Islet of Langerhans (tissue), 1 donor: ENCODE results near the gene NHSL2.
"Not testable (repeated sequence)": the region's sequence is repeated elsewhere in the genome, so short reads cannot be mapped to it uniquely, and the experiment has no call there.

Experiments used
- FAIRE-seq: peaks from one replicate; lab custom pipeline; 2011; peaks lifted over from hg19 to GRCh38; lab: Jason Lieb, UNC

Gene NHSL2

DNA sequence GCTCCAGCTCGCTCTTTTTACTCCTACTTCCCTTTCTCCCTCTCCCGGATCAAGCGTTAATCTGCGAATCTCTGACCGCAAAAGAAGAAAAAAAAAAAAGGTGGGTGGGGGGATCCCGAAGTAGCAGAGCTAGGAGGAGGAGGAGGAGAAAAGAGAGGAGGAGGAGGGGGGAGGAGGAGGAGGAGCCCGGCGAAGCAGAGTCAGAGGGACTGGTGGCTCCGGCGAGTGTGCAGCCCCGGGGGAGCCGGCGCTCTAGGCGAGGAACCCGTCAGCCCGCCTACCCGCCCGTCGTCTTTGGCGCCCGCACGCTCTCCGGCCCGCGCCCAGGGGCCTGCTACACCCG is at the start of gene NHSL2:
Gene NHSL2 (plus strand): TSS at position 203 of the 343 bp plus-strand sequence.
- FAIRE-seq = no peak

DNA sequence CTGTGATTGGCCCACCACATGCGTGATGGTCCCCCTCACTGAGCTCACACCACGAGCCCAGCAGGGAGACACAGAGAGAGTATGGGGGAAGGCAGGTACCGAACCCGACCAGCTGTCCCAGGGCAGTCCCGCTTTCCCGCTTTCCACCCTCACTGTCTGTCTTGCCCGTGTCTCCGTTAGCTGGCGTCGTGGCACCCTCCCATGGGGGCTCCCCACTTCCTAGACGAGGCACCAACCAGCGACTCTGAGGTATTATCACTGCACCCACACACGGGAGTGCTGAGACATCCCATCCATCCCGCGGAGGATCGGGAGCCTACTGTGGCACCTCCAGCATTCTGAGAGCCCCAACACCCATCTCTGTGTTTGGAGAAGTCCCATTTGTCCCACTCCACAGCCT is 43.0 kb upstream of the NHSL2 start:
- FAIRE-seq = no peak

GRCh38 chrX:71869566-71869965 is 41.1 kb upstream of the NHSL2 start:
- FAIRE-seq = not testable (repeated sequence)

DNA sequence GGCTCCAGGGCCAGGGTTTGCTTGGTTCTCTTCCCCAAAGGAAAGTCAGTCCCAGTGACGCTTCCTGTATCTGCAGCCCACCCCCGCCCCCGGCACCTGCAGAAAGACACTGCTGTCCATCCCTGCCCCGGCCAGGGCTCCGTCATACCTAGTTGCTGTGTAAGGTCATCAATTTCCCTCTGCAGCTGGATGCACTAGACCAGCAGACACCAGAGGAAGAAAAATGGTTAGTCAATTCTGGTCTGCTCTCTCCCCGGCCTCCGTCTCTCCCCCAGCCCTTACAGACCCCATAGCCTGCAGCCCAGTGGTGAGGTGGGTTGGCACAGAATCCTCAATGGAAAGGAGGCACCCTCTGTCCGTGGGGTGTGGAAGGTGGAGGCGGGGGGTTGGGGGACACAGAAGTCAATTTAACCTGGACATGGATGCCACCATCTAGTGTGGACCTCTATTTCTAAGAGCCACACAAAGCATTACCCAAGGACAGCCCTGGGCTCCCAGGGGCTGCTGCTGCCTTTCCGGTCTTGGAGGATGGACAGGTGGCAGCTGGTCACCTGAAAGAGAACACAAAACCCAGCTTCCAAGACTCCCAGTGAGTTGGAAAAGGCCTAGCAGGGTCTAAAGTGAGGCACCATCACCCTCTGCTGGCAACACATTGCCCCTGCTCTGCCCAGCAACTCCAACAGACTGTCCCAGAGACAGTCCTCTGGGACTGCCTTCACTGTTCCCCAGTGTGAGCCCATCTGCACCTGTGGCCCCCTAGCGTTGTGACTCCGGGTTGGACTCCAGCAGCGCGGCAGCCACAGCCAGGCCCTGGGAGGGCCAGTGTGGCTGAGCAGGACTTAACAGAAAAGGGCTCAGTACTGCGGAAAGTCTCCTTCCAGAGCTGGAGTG is 40.2 kb upstream of the NHSL2 start:
- no peak for FAIRE-seq

DNA sequence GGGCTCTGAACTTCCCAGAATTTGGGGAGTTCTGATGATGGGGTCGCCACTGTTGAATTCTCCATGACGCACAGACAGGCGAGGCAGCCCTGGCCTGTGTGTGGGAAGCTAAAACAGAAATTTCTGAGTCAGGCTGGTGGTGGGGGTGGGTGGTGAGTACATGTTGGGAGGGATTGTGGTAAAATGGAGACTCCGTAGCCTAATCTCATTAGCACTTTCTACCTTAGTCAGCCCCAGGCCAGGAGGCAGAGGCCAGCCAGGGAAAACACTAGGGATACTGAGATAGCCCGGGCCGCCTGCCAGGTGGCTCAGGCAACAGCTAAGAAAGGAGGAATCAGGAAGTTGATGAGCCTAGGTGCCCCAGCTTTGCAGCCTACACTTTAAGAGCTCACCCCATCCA is 39.3 kb upstream of the NHSL2 start:
- FAIRE-seq = no peak

GRCh38 chrX:71872542-71873458 is 37.8 kb upstream of the NHSL2 start:
- no peak for FAIRE-seq

GRCh38 chrX:71873459-71873833 is 37.2 kb upstream of the NHSL2 start:
- FAIRE-seq = no peak

- not testable (repeated sequence) for FAIRE-seq
Observed at GRCh38 chrX:71876841-71877240, 33.8 kb upstream of the NHSL2 start.

DNA sequence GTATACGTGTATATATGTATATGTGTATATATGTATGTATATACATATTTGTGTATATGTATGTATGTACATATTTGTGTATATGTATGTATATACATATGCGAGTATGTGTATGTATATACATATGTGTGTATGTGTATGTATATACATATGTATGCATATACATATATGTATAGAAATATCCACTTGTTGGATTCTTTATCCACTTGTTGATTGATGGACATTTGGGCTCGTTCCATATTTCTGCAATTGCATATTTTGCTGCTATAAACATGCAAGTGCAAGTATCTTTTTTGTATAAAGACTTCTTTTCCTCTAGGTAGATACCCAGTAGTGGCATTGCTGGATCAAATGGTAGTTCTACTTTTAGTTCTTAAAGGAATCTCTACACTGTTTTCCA is 25.5 kb upstream of the NHSL2 start:
- FAIRE-seq = no peak

DNA sequence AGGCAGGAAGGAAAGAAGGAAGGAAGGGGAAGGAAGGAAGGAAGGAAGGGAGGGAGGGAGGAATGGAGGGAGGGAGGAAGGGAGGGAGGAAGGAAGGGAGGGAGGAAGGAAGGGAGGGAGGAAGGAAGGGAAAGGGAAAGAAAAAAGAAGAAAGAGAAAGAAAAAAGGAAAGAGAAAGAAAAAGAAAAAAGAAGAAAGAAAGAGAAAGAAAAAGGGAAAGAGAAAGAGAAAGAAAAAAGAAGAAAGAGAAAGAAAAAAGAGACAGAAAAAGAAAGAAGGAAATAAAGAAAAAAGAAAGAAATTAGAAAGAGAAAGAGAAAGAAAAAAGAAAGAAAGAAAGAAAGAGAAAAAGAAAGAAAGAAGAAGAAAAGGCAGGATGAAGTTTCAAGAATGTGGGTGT is 15.0 kb upstream of the NHSL2 start:
- no peak for FAIRE-seq

DNA sequence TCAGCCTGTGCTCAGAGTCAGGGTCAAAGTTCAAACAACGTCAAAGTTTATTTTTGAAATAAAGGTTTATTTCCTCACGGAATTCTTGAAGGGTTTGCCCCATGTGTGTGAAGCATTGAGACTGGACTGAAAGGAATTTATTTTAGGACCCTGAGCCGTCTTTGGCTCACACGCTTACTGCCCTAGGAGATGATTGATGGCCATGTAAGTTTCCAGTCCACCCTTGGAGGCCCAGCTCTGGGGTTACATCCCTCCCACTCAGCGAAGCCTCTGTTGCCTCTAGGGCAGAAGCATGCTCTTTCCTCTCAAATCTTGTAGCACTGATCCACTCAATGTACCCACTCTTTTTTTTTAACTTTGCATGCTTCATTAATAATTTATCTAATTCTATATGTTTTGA is 4.5 kb upstream of the NHSL2 start:
- no peak for FAIRE-seq

DNA sequence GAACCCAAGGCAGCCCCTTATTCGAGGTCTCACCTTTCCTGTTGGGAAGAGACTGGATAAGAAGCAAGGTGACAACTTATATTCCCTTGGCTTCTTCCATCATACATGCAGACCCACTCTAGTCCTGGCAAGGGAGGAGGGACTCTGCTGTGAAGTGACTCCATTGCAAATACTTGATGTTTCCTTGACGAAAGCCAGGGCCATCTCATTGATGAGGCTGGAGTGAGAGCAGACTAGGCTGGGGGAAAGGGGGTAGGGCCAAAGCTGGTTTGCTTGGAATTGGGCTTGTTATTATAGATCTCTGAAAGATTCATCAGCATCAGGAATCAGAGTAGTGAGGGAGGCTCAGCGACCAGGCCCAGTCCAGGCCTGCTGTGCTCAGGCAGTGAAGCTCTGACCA is 2.3 kb upstream of the NHSL2 start:
- no peak for FAIRE-seq

- FAIRE-seq = no peak
Observed at GRCh38 chrX:71909956-71910355, 689 bp upstream of the NHSL2 start.

DNA sequence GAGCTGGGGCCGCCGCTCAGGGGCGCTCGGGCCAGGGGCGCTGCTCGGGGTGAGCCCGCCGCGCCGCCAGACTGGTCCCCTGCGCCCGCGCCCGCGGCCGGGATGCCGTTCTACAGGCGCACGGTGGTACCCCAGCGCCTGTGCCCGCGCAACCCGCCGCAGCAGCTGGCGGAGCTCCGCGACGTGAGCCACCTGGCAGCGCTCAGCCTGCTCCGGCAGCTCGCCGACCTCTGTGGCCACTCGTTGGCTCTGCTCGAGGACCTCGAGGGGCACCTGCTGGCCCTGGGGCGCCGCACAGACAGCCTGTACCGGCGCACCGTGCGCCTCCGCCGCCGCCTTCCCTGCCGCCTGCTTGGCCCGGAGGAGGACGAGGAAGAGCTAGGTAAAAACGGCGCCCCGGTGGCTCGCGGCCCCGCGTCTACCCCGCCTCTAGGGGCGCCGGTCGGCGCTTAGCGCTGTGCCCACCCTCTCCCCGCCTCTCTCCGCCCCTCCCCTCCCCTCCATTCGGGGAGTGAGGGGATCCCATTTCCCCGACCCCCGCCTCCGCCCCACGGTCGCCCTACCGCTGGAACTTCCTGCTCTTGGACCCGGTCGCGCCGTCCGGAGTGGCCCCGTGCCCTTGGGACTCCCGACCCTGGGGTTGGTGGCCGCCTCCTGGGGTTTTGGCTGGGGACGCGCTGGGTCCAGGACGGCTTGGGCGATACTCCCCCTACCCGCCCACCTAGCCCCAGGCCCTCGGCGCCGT is 513 bp downstream of the NHSL2 start:
- FAIRE-seq = no peak

GRCh38 chrX:71911731-71912050 is 1.0 kb downstream of the NHSL2 start:
- no peak for FAIRE-seq

DNA sequence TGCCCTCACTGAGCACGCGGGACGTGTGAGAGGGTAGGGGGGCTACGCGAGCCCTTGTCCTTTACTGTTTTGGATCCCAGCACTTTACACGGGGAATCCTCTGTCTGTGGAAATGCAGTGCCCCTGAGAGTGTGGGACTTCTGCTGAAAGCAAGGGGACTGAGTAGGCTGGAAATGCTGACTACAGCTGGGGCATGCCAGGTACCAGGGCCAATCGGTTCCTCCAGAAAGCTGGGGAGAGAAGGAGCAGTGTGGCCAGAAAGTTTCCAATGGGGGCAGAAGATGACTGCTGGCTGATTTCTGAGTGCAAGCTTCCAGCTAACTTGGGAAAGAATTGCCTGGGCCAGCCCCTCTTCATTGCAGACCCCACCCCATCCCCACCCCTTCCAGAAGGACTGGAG is 1.5 kb downstream of the NHSL2 start:
- FAIRE-seq = no peak

DNA sequence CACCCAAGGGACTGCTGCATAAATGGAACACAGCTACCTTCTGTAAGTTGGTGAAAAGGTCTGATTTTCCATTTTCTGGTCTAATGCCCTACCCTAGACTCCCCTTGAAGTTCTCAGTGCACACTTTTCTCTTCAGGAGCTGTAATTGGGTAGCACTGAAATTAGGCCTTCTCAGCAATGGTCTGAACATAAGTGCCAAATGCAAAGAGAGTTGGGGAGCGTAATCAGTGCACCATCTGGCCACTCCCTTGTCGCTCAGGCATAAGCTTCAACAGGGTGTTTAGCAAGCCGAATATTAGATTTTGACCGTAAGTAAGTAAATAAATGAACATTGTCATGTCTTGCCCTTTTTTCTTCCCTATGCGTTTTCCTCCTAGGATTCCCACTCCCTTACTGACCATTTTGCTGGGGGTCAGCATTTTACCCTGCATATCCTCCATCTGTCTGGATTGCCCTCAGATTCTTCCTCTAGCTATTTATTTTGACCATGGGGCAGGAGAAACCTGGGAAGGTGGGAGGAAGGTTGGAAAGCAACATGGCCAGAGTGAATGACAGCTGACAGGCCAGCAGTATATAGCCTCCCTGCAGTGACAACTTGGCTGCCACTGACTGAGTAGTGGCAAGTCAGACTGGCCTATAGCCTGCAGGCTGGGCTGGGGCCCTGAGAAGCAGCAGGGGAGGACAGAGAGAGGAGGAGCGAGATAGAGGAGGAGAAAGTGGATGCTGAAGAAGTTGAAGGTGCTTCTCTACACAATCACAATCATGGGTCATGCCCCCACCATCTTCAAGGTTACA is 2.7 kb downstream of the NHSL2 start:
- no peak for FAIRE-seq

DNA sequence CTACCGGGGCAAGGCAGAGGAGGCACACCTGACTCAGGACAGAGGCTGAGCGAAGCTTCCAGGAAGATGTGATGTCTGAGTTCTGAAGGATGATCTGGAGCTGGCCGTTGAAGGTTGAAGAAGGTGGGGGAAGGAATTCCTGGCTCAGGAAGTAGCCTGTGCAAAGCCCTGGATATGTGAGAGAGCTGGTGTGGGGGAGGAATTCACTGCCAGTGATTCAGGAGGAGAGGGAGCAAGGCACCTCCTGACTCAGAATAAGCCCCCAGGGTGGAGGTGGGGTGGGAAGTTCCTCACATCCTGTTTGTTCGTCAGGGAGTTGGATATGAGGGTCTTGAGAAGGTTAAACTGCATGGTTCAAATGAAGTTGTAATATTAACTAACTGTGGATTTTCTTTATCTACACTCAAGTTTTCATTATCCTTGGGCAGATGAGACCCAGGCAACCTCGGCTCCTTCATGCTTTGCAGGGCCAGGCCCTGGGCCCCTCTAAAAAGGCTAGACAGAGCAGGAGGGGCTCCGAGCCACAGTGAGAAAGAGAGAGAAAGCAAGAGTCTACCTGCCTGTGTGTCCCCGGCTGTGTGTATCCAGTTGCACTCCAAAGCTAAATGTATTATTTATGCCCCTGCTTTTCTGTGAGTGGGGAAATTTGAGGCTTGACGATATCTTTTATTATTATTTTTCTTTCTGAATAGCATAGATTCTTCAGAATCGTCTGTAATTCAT is 7.1 kb downstream of the NHSL2 start:
- no peak for FAIRE-seq

DNA sequence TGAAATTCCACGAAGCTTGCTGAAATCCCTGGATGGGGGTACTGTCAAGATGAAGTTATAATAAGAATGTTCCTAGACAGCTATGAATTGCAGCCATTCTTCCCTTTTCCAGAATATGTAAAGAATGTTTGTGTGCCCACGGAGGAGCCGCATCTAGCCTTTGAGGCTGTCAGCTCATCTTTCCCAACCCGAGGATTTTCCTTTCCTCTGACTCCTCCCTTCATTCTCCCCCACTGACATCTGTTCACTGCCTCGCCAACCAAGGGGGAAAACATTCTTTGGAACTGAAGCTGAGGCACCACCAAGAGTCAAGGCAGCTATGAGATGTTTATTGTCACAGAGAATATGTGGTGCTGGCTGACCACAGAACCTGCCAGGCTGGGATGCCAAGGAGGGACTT is 8.8 kb downstream of the NHSL2 start:
- FAIRE-seq = no peak

GRCh38 chrX:71919886-71920285 is 9.2 kb downstream of the NHSL2 start:
- no peak for FAIRE-seq

DNA sequence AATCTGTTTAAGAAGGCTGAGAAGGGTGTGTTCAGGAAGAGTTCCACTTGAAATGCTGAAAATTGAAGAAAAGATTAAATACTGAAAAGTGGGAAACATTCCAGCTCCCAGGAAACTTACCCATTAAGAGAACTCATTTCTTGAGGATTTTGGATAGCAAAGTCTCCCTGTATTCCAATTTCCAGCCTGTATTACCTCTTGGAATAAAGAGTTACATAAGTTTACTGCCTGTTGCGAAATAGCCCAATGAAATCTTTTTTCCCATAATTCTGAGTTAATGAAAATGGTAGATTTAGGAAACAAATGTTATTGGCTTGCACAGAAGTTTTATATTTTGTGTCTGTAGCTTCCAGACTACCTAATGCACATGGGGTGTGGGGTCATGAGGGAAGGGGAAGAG is 12.0 kb downstream of the NHSL2 start:
- no peak for FAIRE-seq
